ENCODE data around the gene ZBTB24. TPM values are rescaled to one million over a fixed set of nuclear protein-coding genes. Genes with fewer than 3 reads are reported as not detected.

ZBTB24 gene
- total RNA-seq, 1 donor from 2014 or later = 4.1 TPM

DNA sequence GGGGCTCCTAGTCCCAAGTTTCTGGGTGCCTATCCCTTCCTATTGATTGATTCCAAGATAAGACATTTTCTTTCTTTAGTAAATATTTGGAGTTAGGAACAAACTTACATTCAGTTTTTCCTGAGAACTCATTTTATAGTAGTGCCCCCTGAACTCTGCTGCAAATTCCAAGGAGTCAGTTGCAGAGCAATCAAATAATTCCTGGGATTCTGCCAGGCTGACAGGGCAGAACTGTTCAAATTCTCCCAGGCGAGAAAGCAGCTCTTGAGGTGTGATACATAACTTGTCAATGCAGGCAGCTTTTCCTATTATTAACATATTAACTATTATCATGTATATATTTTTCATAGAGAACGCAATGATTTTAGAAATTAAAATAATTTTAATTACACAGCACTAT is 15.9 kb upstream of the ZBTB24 start:
- DNase-seq (ENCODE audit: low read depth in 2 of 2) = no peak

DNA sequence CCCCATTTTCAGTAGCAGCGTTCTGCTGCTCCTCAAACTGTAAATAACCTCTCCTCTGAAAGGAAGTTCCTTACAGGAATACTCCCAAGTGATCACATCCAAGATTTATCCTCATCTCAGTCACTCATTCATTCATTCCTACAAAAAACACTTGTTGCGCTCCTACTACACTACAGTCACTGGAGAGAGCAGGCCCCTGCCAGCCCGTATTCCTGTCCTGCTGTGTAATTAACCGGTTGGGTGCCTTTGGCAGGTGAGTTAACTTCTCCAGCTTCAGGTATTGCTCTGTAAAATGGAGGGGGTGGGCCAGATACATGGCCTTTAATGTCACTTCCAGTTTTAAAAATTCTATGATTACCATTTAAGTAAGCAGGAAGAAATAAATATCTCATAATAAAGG is 15.0 kb upstream of the ZBTB24 start:
- DNase-seq (ENCODE audit: low read depth in 2 of 2) = no peak

GRCh38 chr6:109496036-109496772 is 13.2 kb upstream of the ZBTB24 start:
- no peak for DNase-seq (ENCODE audit: low read depth in 2 of 2)

DNA sequence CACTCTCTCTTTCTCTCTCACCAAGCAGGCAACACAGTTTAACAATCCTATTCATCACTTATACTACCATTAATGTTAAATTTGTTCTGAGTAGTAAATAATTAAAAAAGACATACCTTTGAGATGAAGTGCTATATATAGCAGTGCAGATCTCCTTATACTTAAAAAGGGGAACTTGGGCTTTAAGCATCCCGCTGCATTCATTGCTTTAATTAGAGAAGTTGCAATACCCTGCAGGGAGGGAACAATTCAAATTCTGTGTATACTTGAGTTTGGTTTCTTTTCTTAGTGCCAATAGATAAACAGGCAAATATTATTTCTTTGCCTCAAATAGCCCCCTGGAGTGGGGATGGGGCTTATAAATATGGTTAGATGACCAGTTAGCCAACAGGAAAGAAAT is 10.8 kb upstream of the ZBTB24 start:
- DNase-seq (ENCODE audit: low read depth in 2 of 2) = no peak

GRCh38 chr6:109491207-109491938 is 8.4 kb upstream of the ZBTB24 start:
- DNase-seq (ENCODE audit: low read depth in 2 of 2) = no peak

DNA sequence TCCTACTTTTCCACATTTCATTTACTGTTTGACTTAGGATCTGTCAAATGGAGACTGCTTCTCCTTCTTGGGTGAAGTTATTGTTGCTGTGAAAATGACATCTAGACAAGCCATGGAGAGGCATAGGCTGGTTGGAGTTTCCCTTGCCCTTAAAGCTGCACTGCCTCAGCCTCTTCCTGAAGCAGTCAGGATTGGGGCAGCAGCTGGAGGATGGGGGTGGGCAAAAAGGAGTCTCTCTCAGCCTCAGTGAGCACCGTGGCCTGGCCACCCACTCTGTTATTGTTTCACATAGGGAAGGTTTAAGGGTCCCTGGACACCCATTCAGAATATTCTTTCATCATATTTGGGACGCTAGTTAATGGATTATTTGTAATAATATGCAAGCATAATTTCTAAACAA is 7.7 kb upstream of the ZBTB24 start:
- no peak for DNase-seq (ENCODE audit: low read depth in 2 of 2)

GRCh38 chr6:109488001-109488400 is 5.0 kb upstream of the ZBTB24 start:
- DNase-seq (ENCODE audit: low read depth in 2 of 2) = no peak

DNA sequence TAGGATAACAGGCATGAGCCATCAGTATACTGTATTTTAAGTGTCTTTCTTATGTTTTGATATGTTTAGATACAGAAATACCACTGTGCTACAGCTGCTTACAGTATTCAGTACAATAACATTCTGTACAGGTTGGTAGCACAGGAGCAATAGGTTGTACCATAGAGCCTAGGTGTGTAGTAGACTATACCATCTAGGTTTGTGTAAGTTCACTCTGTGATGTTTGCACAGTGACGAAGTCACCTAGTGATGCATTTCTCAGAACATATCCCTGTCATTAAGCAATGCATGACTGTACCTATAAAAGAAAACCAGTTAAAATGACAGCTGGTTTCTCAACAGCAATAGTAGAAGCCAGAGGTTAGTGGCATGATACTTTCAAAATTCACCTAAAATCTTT is 3.0 kb upstream of the ZBTB24 start:
- DNase-seq (ENCODE audit: low read depth in 2 of 2) = no peak

- no peak for DNase-seq (ENCODE audit: low read depth in 2 of 2)
Observed at GRCh38 chr6:109485266-109485935, 2.4 kb upstream of the ZBTB24 start.

- DNase-seq (ENCODE audit: low read depth in 2 of 2) = no peak
Observed at GRCh38 chr6:109484122-109484521, 1.1 kb upstream of the ZBTB24 start.

GRCh38 chr6:109483735-109484057 is 677 bp upstream of the ZBTB24 start:
- no peak for DNase-seq (ENCODE audit: low read depth in 2 of 2)

DNA sequence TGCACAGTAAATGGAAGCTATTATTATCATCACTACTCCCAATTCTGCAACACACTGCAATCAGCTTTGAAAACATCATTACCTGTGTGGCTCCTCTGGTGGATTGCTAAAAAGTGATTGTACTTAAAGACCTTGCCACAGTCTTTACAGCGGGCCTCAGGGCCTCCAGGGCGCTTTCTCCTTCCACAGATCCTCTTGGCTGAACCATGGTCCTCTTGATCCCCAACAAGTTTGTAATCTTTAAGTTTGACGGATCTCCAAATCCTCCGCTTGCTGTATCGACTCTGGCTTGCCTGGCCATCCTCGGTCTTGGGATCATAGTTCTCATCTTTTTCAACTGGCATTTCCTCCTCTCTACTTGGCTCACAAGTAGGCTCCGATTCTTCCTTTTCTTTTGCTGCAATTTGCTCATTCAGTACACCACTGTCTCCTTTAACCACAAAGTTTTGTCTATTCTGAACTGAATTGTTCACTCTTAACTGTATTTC is 2.0 kb downstream of the ZBTB24 start:
- DNase-seq (ENCODE audit: low read depth in 2 of 2) = no peak

- DNase-seq (ENCODE audit: low read depth in 2 of 2) = no peak
Observed at GRCh38 chr6:109478841-109479624, 4.0 kb downstream of the ZBTB24 start.

GRCh38 chr6:109478222-109478805 is 4.7 kb downstream of the ZBTB24 start:
- no peak for DNase-seq (ENCODE audit: low read depth in 2 of 2)

GRCh38 chr6:109477725-109478124 is 5.3 kb downstream of the ZBTB24 start:
- DNase-seq (ENCODE audit: low read depth in 2 of 2) = no peak

DNA sequence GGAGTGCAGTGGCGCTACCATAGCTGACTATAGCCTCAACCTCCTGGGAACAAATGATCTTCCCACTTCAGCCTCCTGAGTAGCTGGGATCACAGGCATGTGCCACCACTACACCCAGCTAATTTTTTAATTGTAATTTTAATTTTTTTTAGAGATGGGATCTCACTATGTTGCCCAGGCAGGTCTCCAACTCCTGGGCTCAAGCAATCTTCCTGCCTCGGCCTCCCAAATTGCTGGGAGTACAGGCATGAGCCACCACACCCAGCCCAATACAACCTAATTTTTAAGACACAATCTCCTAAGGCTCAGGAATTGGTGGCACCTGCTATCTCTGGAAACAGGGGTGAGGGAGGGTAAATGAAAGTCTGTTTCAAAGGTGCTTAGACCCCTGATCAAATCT is 5.8 kb downstream of the ZBTB24 start:
- no peak for DNase-seq (ENCODE audit: low read depth in 2 of 2)

DNA sequence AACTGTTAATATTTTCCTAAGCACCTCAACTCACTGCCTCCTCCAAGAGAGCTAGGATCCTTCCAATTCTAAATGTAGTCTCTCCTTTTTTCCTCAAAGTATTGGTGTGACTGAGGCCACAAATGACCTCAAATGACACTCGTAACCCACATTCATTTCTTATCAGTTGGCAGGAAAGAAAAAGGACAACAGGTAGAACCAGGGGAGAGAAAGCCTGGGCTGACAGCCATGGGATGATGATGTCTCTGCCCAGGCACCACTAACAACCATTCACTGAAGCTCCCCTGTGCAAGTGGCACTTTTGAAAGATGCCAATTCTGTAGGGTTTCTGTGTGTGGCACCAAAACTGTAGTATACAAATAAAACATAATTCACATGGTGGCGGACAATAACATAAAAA is 7.4 kb downstream of the ZBTB24 start:
- DNase-seq (ENCODE audit: low read depth in 2 of 2) = no peak

DNA sequence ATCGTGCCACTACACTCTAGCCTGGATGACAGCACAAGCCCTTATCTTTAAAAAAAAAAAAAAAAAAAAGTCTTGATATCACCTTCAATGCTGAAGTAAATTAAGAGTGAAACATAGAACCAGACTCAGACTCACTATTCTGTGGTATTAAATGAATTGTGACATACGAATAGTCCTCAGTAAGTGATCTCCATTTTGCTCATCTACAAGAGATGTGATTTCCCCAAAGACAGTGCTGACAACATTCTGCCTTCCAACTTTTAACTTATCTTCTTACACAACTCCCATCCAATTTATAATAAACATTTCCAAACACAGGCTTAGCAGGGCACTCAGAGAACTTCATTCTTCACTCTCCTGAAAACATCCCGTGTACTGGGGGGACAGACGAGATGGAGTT is 8.0 kb downstream of the ZBTB24 start:
- no peak for DNase-seq (ENCODE audit: low read depth in 2 of 2)

- DNase-seq (ENCODE audit: low read depth in 2 of 2) = no peak
Observed at GRCh38 chr6:109473120-109473519, 9.9 kb downstream of the ZBTB24 start.

DNA sequence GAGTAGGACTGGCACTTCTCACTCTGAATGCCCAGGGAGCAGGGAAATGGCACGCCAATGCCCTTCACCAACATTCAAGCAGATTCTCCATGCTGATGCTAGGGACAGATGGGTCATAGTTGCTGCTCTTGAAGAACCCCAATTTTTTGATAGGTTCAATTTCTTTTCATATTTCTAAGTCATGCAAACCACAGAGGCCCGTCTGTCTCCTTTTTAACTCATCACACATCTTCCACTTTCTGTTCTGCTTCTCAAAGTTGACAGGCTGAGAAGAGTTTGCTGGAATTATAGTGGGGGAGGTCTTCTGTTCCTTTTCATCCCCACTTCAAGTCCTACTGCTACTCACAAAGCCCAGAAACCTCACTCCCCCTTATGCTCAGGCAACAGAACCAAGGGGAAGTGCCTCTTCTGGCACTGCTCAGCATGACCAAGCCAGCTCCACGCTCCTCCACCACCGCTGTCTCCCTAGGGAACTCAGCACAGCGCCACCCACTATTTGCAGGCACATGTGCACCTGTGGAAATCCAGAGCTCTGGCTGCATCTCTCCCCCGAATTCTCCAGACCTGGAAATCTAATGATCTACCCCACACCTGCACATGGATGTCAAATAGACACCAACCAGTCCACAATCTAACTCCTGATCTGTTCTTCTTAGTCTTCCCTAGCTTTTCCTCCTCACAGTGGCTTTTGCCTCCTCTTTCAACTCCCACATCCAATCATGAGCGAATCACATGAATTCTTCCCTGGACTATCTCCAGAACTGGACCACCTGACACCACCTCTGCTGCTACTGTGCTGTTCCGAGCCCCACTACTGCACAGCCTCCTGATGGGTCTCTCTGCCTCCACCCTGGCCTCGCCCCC is 10.7 kb downstream of the ZBTB24 start:
- DNase-seq (ENCODE audit: low read depth in 2 of 2) = no peak

Measured in dermis microvascular lymphatic vessel endothelial cell (primary cell).